Kidney epithelial cell (primary cell): ENCODE measurements around the gene BCAS3. TPM values are rescaled to one million over a fixed set of nuclear protein-coding genes. Genes with fewer than 3 reads are reported as not detected.

ENCODE experiments used
- DNase-seq: peaks from one replicate; pipeline ENCODE4 v3.0.0-alpha.2; 2010; ENCODE audit warnings: low read depth
- H3K27me3 ChIP-seq: 2 replicates; pipeline ENCODE4 v1.6.0; 2011; ENCODE audit warnings: low read length; ENCODE audit not compliant: control insufficient read depth, insufficient read depth
- H3K36me3 ChIP-seq: 2 replicates; pipeline ENCODE4 v1.5.1; 2011; ENCODE audit warnings: low read length; ENCODE audit not compliant: control insufficient read depth, insufficient read depth
- H3K4me3 ChIP-seq: 2 replicates; pipeline ENCODE4 v1.5.1; 2011; ENCODE audit warnings: low read depth, mild to moderate bottlenecking, control low read depth, low read length
- CTCF ChIP-seq: IDR thresholded peaks from 2 replicates; pipeline ENCODE4 v1.5.1; 2011; ENCODE audit warnings: mild to moderate bottlenecking, moderate library complexity, low read length, control low read depth, inconsistent platforms; ENCODE audit not compliant: insufficient read depth, poor library complexity, severe bottlenecking
- total RNA-seq: library from RNA; depleted of rRNA; stranded (reverse); fragments of >200 nt; gene quantifications from 2 replicates; pipeline ENCODE4 v1.2.3, GENCODE V29; 2015

The BCAS3 gene
- total RNA-seq, 1 donor from 2014 or later, result 26.7 TPM

GRCh38 chr17:61221597-61222471 lies 544.2 kb downstream of the BCAS3 start:
- no peak overlapping the region for H3K4me3 ChIP-seq
- DNase-seq, result no peak
- H3K36me3 ChIP-seq, result no peaks in the 10 kb centered on the region
- no peak for TF ChIP-seq CTCF
- H3K27me3 ChIP-seq, result no peaks in the 10 kb centered on the region

- Histone ChIP-seq H3K36me3 (no peaks in the 10 kb centered on the region), H3K27me3 (no peaks in the 10 kb centered on the region), H3K4me3 (no peak overlapping the region)
- no peak for TF ChIP-seq CTCF
- DNase-seq, result no peak
Measured at GRCh38 chr17:61223725-61224124, 546.1 kb downstream of the BCAS3 start.

GRCh38 chr17:61225178-61225882 lies 547.7 kb downstream of the BCAS3 start:
- Histone ChIP-seq H3K4me3 (no peak overlapping the region), H3K27me3 (no peaks in the 10 kb centered on the region), H3K36me3 (no peaks in the 10 kb centered on the region)
- no peak for TF ChIP-seq CTCF
- no peak for DNase-seq

GRCh38 chr17:61227866-61228265 lies 550.2 kb downstream of the BCAS3 start:
- DNase-seq, result no peak
- TF ChIP-seq CTCF, result no peak
- Histone ChIP-seq H3K36me3 (no peaks in the 10 kb centered on the region), H3K4me3 (no peak overlapping the region), H3K27me3 (no peaks in the 10 kb centered on the region)

GRCh38 chr17:61230461-61230860 lies 552.8 kb downstream of the BCAS3 start:
- TF ChIP-seq CTCF, result no peak
- no peak overlapping the region for H3K4me3 ChIP-seq
- DNase-seq, result no peak
- no peaks in the 10 kb centered on the region for H3K36me3 ChIP-seq
- no peaks in the 10 kb centered on the region for H3K27me3 ChIP-seq
